CD4-positive, alpha-beta T cell treated with Interleukin-12 subunit alpha and Interleukin-12 subunit beta, for 1 hour (primary cell): ENCODE data around the gene GREB1.

Source experiments
- DNase-seq: peaks from one replicate; pipeline ENCODE4 v3.0.0-alpha.2; 2020

The GREB1 gene

DNA sequence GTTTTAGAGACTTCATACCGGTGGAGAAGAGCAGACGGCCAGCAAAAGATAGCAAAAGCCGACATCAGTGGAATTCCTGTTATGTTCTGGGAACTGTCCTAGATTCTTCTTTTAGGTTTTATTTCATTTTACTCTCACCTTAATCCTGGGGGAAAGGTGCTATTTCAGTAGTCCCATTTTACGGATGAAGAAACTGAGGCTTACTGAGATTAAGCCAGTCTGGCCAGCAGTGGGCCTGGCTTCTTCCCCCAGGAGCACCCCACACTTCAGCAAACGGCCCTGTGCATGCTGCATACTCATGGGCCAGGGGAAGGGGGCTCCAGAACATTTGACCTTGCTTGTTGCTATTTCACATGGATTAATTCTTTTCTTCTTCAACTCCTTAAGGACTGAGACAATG, 79.5 kb downstream of the GREB1 start:
- DNase-seq: no peak

DNA sequence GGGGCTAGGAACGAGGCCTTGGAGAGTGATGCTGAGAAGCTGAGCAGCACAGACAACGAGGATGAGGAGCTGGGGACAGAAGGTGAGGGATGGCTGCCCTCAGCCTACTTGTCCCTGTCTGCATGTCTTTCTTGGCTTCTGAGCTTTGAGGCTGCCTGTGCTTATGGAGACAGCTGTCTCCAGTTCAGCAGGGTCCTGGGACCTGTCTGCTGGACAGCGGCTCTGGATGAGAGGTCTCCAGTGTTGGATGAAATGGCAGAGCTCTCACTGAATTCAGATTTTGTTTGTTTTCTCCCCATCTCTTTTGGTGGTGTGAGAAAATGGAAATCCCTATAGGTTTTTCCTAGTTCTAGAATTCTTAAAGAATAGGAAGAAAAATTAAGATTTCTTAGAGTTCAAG, 81.4 kb downstream of the GREB1 start:
- no peak for DNase-seq

DNA sequence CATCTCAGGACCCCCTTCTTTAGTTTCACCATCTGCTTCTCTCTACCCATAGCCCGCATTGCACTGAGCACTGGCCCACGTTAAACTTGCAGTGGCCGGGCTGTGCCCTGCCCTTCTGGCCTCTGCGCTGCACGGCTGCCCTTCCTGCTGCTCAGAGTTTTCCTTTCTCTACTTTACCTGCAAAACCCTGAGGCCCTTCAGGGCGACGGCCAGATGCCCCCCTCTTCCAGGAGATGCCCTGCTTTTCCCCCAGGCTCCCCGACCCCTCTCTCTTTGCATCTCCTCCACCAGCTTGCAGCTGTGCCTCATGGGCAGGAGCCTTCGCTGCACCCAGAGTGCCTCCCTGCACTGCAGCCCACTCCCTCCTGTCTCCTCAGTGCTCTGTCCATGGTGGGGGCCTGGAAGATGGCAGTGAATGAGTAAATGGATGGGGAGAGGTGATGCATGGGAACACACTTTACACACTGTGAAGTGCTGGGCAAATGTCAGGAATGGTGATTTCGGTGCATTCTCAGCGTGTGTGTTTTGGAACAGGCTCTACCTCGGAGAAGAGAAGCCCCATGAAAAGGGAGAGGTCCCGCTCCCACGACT, 82.3 kb downstream of the GREB1 start:
- DNase-seq: no peak

DNA sequence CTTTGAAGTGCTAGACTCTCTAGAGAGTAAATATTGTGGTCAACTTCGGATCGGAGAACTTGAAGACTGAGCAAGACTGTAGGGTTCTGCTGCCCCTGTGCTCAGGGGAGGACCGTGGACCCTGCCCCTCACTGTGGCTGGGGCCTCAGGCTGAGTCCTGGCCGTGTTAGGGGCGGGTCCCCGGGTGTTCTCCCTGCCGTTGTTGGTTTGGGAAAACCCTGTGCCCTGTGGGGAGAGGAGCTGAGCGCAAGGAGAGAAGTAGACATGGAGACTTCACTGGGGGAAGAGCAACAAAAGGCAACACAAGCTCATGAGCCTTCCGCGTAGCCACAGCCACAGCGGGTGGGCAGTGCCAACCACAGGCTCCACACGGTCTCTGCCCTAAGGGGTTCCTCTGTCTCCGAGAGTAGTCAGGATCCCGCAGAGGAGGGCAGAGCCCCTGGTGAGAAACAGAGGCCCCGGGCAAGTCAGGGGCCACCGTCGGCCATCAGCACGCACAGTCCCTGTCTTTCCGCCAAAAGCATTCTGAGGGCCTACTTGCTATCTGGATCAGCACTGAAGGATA, 83.1 kb downstream of the GREB1 start:
- no peak for DNase-seq

DNA sequence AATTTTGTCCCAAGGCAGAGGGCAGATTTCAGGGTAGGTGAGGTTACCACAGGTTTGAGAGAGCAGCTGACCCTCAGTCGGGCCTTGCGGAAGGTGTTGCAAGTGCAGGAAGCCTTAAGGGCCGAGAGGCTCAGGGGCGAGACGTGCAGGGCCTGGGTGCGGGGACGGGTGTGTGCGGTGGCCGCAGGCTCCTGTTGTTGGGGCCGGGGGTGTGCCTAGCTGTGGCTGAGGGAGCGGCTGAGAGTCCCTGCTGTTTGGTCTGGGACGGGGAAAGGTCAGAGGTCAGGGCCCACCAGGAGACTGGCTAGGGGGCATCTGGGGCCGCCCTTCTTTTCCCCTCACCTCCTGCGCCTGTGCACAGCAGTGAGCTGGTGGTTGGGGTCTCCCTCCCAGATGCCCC, 83.7 kb downstream of the GREB1 start:
- DNase-seq: no peak

DNA sequence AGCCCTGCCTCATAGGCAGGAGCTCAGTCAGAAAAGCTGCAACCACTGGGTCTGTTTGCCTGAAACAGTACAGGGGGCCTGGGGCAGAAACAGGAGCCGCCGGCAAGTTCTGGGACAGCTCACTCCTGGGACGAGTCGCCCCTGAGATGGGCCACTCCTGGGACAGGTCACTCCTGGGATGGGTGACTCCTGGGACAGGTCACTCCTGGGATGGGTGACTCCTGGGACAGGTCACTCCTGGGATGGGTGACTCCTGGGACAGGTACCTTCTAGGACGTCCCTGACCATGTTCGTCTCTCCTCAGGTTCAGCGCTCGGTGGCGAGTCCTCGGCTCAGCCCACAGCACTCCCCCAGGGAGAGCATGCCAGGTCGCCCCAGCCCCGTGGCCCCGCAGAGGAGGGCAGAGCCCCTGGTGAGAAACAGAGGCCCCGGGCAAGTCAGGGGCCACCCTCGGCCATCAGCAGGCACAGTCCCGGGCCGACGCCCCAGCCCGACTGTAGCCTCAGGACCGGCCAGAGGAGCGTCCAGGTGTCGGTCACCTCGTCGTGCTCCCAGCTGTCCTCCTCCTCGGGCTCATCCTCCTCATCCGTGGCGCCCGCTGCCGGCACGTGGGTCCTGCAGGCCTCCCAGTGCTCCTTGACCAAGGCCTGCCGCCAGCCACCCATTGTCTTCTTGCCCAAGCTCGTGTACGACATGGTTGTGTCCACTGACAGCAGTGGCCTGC, 84.3 kb downstream of the GREB1 start:
- no peak for DNase-seq

GRCh38 chr2:11618708-11619062, 84.8 kb downstream of the GREB1 start:
- DNase-seq: no peak

GRCh38 chr2:11621410-11621809, 87.6 kb downstream of the GREB1 start:
- no peak for DNase-seq

- no peak for DNase-seq
Measured at GRCh38 chr2:11622611-11623010, 88.8 kb downstream of the GREB1 start.

DNA sequence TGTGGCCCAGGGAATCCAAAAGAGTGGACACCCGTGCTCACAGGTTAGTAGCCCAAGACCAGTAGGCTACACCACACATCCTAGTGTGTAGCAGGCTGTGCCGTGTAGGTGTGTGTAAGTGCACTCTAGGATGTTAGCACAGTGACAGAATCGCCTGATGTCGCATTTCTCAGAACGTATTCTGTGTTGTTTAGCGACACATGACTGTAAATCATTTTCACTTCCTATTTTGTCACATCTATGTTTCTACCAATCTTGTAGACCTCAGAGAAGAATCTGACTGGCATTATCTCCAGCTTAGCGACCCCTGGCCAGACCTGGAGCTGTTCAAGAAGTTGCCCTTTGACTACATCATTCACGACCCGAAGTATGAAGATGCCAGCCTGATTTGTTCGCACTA, 91.0 kb downstream of the GREB1 start:
- no peak for DNase-seq

DNA sequence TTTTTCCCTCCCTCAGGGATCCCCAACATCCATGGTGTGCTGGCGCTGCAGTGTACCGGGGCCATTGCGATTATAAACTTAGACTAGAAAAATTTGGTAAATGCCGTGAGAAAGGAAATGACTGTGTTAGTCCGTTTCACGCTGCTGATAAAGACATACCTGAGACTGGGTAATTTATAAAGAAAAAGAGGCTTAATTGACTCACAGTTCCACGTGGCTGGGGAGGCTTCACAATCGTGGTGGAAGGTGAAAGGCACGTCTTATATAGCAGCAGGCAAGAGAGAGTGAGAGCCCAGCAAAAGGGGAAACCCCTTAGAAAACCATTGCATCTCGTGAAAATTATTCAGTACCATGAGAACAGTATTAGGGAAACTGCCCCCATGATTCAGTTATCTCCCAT, 91.8 kb downstream of the GREB1 start:
- no peak for DNase-seq

DNA sequence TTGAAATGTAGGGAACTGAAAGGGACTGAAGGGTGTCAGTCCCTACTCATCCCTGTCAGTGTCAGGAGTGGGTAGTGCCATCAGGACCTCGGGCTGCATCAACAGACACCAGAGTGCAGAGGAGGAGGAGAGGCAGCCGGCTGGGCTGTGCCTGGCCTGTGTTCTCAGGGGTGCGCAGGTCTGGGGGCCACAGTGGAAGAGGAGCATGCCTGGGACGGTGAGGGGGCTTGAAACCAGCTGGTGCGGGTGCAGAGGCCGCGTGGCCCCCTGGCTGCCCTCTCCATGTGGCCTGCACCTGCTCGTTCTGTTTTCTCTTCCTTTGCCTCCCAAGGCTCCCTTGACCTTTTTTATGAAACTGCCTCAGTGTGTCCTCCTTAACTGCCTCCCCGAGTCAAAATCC, 94.8 kb downstream of the GREB1 start:
- no peak for DNase-seq

- no peak for DNase-seq
Measured at GRCh38 chr2:11629215-11629614, 95.4 kb downstream of the GREB1 start.

DNA sequence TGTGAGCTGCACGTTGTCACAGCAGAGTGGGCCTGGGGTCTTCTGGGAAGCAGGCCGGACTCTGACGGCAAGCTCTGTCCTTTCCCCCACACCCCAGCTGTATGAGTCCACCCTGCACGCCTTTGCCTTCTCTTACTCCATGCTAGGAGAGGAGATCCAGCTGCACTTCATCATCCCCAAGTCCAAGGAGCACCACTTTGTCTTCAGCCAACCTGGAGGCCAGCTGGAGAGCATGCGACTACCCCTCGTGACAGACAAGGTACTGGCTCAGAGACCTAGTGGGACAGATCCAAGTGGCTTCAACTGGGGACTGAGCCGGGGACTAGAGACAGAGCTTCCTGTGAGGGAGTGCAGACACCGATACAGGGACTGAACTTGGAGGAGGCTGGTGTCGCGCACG, 96.0 kb downstream of the GREB1 start:
- DNase-seq: no peak

- DNase-seq: no peak
Measured at GRCh38 chr2:11630855-11631254, 97.0 kb downstream of the GREB1 start.

DNA sequence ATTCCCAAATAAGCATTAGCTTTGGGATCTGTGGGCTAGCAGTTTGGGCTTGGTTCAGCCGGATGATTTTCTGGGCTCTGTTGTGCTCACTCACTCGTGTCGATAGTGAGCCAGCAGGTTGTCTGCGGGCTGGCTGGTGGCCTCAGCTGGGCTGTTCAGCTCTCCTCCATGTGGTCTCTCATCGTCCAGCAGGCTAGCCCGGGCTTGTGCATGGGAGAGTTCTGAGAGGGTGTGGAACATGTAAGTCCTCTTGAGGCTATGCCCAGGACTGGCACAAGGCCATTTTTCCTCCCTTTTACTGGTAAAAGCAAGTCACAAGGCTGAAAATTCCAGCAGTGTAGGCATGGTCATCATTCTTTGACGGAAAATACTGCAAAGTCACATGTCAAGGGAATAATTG, 97.6 kb downstream of the GREB1 start:
- DNase-seq: no peak

GRCh38 chr2:11633923-11634478, 100.2 kb downstream of the GREB1 start:
- DNase-seq: no peak

GRCh38 chr2:11634584-11634983, 100.7 kb downstream of the GREB1 start:
- DNase-seq: no peak

GRCh38 chr2:11635141-11635540, 101.3 kb downstream of the GREB1 start:
- no peak for DNase-seq

DNA sequence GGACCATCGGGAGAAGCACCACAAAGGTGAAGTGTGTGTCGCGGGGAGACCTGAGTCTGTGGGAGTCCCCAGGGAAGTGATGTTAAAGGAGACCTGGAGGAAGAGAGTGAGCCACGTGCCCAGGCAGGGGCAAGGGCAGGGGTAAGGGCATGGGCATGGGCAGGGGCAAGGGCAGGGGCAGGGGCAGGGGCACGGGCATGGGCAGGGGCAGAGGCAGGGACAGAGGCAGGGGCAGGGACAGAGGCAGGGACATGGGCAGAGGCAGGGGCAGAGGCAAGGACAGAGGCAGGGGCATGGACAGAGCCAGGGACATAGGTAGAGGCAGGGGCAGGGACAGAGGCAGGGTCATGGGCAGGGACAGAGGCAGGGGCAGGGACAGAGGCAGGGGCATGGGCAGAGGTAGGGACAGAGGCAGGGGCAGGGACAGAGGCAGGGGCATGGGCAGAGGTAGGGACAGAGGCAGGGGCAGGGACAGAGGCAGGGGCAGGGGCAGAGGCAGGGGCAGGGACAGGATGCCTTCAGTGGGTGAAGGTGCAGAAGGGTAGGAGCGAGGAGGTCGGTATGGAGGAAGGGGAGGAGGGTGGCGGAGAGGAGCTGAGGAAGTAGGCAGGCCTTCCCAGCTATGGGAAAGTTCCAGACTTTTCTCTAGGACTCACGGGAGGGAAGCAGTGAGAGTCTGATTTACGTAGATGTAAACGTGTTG, 102.9 kb downstream of the GREB1 start:
- no peak for DNase-seq

DNA sequence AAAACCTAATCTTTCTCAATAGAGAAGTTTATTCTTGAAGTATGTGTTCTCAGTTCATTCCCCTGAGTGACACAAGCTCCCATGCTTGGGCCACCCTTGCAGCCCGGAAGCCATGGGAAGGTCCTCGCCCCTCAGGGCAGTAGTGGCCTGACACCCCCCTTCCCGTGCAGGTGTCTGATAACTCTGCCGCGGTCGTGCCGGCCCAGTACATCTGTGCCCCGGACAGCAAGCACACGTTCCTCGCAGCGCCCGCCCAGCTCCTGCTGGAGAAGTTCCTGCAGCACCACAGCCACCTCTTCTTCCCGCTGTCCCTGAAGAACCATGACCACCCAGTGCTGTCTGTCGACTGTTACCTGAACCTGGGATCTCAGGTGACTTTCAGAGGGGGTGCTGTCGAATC, 103.7 kb downstream of the GREB1 start:
- DNase-seq: no peak

DNA sequence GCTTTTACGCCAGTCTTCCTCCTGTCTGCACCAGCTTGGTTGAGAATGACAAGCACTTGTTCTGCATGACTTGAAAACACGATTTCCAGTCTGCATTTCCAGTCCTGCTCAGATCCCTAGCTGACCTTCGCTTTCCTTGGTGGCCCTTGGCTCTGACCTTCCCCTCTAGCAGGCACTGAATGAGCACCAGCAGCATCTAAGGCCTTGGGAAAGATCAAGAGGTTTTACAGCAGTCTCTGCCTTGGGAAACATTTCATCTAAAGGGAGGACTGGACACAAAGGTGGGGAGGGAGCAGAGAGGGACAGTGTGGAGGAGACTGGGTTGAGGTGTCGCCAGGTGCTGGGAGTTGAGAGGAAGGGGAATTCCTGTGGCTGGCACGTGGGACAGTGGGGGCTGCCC, 105.7 kb downstream of the GREB1 start:
- DNase-seq: no peak

- no peak for DNase-seq
Measured at GRCh38 chr2:11640132-11640531, 106.3 kb downstream of the GREB1 start.

GRCh38 chr2:11642972-11643371, 109.1 kb downstream of the GREB1 start:
- no peak for DNase-seq
